ENCODE data around the gene LAMA5.

The LAMA5 gene

DNA sequence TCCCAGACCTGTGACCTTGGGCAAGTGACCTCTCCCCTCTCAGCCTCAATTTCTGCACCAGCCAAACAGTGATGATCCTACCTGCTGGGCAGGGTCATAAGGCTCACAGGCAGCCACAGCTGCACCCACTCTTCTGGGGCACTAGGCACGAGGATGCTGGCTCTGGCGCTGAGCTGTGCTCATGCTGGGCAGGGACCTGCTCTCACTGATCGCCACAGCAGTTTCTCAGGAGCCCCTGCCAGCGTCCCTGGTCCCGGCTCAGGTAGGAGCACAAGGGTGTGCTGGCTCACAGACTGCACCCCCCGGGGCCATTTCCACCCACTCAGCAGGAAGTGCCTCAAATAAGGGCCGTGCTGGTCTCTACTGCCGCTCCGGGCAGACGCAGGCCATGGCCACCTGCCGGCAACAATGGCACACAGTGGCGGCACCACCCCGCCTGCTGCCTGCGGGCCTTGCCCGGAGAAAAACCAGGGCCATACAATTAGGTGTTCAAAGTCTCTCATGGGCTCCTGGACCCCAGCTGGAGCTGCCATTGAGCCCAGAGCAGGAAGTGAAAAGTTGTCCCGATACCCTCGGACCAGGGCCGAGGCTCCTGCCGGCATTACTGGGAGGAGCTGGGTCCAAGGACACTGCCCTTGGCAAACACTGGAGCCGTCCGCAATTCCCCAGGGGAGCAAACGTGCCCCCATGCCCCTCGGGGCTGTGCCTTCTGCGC is 44.5 kb upstream of the LAMA5 start:
- H3K4me3 ChIP-seq (ENCODE audit: low read length): no peak overlapping the region
- no peak for DNase-seq (ENCODE audit: low read depth)
- TF ChIP-seq, protein P1, sequence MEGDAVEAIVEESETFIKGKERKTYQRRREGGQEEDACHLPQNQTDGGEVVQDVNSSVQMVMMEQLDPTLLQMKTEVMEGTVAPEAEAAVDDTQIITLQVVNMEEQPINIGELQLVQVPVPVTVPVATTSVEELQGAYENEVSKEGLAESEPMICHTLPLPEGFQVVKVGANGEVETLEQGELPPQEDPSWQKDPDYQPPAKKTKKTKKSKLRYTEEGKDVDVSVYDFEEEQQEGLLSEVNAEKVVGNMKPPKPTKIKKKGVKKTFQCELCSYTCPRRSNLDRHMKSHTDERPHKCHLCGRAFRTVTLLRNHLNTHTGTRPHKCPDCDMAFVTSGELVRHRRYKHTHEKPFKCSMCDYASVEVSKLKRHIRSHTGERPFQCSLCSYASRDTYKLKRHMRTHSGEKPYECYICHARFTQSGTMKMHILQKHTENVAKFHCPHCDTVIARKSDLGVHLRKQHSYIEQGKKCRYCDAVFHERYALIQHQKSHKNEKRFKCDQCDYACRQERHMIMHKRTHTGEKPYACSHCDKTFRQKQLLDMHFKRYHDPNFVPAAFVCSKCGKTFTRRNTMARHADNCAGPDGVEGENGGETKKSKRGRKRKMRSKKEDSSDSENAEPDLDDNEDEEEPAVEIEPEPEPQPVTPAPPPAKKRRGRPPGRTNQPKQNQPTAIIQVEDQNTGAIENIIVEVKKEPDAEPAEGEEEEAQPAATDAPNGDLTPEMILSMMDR (conservative IDR thresholded peaks at IDR 0.05; ENCODE audit: low read length): no peak

DNA sequence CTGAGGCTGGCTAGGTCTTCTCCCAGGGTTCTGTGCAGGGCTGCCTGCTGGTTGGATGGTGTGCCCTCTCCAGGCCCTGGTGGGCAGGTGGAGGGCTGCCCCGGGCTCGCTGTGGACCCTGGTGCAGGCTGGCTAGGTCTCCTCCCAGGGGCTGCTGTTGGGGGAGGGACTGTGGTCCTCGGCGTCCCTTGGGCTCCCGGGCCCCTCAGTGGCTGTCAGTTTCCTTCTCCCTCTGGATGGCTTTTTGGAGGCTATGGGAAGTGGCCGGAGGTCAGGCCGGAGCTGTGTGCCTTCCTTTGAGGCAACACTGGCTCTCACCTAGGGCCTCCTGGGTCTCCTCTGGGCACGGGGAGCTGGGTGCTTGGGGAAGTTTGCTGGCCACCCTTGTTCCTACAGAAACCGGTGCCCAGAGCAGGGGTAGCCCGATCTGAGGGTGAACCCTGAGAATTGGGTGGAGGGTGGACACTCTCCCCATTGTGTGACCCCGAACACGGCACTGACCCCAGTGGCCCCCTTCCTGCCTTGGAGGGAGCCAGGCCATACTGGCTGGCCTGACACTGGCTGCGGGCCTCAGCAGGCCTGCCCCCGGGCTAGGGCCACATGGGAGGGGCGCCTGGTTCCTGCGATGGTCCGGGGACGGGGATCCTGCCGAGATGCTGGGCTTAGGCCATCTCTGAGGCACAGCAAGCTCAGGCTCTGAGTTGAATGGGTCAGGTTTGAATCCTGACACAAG is 43.8 kb upstream of the LAMA5 start:
- no peak for DNase-seq (ENCODE audit: low read depth)
- TF ChIP-seq, protein P1 (conservative IDR thresholded peaks at IDR 0.05; ENCODE audit: low read length): no peak

DNA sequence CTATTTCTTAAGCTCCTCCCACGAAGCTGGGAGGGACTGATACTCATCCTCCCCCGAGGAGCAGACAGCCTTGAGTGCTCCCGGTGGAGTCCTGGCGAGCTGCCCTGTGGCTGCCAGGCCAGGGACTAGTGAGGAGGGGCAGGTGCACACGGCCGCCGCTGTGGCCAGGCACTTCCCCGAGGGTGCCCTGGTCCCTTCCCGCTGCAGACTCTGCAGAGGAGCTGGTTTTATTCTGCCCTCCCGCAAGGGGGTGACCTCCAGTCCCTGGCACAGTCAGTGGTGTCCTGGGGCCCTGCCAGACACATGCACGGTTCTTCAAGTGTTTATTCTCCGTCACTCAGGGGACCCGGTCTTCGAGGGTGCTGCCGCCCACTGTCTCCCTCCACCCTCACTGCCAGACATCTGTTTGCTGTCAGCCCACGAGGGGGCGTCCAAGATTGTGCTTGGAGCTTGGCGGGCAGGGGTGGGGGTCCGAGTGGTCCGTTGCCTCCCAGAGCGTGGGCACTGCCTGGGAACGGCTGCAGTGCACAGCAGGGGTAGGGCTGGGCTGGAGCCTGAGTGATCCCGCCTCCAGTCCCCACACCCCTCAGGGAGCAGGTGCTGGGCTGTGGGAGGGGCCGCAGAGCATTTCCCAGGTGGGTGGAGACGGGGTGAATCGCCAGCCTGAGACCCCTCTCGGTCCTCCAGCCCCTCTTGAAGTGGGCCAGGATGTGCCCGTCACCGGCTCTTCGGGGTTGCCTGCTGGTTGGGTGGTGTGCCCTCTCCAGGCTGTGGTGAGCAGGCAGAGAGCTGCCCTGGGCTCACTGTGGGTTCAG is 43.0 kb upstream of the LAMA5 start:
- DNase-seq (ENCODE audit: low read depth): peak; percentile 8
- no peak overlapping the region for H3K4me3 ChIP-seq (ENCODE audit: low read length)

More for the DNA sequence above, 43.8 kb upstream of the LAMA5 start:
- no peak overlapping the region for H3K4me3 ChIP-seq (ENCODE audit: low read length)

DNA sequence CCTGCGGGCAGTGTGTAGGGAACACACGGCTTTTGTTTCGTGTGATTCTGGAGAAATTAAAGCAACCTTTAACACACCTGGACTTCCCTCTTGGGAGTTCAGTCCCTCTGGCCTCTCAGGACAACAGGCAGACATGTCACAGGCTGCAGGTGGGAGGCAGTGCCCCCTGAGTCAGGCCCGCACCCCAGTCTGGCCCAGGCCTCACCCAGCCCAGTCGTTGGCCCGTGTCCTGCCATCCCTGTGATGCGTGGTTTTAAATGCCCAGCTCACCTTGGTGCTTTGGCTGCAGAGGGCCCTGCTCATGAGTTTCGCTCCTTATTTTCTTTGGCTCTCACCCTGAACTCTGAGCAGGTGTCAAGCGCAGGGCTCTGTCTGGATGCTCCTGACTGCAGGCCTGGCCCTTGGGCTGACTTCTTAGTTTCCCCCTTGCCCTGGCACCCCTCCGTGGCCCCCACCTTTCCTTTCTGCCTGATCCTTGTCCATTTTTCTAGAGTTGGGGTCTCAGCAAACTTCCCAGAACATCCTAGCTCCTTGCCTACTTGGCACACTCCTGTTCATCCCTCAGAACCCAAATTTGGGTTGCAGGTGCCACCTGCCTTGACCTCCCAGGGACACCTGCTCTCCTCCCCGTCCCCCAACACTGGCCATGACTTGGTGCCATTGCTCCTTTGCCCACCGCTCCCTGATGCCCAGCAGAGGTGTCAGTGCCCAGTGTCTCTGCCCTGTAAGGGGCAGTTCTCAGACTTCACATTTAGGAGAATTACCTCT is 42.2 kb upstream of the LAMA5 start:
- TF ChIP-seq, protein P1 (conservative IDR thresholded peaks at IDR 0.05; ENCODE audit: low read length): no peak
- H3K4me3 ChIP-seq (ENCODE audit: low read length): no peak overlapping the region
- DNase-seq (ENCODE audit: low read depth): no peak

More for the DNA sequence above, 43.0 kb upstream of the LAMA5 start:
- TF ChIP-seq, protein P1 (conservative IDR thresholded peaks at IDR 0.05; ENCODE audit: low read length): peak; percentile 30; the same call in 1 of the 2 replicates

DNA sequence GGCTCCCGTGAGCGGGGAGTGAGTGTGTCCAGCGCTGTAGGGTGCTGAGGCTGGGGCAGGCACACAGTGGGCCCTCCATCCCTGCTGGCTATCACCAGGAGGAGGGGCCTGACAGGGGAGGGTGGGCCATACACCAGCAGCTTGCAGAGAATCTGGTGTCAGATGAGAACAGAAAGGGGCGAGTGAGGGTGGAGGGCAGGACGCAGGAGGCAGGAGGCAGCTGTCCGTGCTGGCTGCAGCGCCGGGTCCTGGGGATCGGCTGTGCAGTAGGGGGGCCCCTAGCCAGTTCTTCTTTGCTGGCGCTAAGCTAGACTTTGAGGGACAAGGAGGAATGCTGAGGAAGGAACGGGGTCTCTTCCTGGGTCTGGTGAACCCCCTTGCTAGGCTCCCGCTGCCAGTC is 41.5 kb upstream of the LAMA5 start:
- TF ChIP-seq, protein P1 (conservative IDR thresholded peaks at IDR 0.05; ENCODE audit: low read length): no peak
- DNase-seq (ENCODE audit: low read depth): no peak
- no peak overlapping the region for H3K4me3 ChIP-seq (ENCODE audit: low read length)

DNA sequence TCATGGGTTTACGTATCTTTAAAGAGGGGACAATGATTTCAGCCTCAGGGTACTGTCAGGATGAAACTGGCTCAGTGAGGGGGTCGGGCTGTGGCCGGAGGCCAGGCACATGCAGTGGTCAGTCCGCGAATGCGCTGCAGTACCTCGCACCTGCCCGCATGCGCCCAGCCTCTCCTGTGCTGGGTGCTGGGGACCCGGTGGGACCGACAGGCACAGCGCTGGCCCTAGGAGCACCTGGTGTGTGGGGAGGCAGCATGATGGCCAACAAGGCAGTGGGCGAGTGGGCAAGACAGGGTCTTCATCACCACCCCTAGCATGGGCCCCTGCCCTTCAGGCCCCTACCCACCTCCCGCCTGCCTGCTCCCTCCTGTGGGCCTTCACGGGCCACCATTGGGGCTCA is 40.9 kb upstream of the LAMA5 start:
- TF ChIP-seq, protein P1 (conservative IDR thresholded peaks at IDR 0.05; ENCODE audit: low read length): no peak
- no peak overlapping the region for H3K4me3 ChIP-seq (ENCODE audit: low read length)
- DNase-seq (ENCODE audit: low read depth): no peak
